SK-N-SH (cell line): Measurements from ENCODE around the gene C16orf92. TPM values are rescaled to one million over a fixed set of nuclear protein-coding genes. Genes with fewer than 3 reads are reported as not detected.

Experiments
- CTCF ChIA-PET: fragments of 300-600, 350-600 bp; formaldehyde crosslinking; extraction: SDS; loops from one replicate; lab custom pipeline; 2021; lab: Yijun Ruan, JAX
- POLR2A ChIA-PET: fragments of 350-600 bp; sonication (Branson Sonifier 250); formaldehyde crosslinking; extraction: SDS; loops from one replicate; lab custom pipeline; 2020; ENCODE audit warnings: antibody characterized with exemption, inconsistent platforms; lab: Yijun Ruan, JAX
- DNase-seq: peaks from one replicate; pipeline ENCODE4 v3.0.0; 2012
- H2AFZ ChIP-seq: fragments of 200-600 bp; sonication (generic); 2 replicates; pipeline ENCODE4 v1.8.1; 2016; ENCODE audit warnings: antibody characterized with exemption, mild to moderate bottlenecking, low read depth
- H3F3A ChIP-seq: fragments of 200-600 bp; sonication (generic); replicated peaks from 2 replicates; pipeline ENCODE3; 2016; ENCODE audit warnings: antibody characterized with exemption, mild to moderate bottlenecking; ENCODE audit not compliant: insufficient read depth
- H3K27ac ChIP-seq, 2 experiments: fragments of 200-500 bp in 1 of 2; fragments of 200-600 bp in 1 of 2; sonication (Bioruptor generic) in 1 of 2; sonication (generic), shearing (Covaris generic) in 1 of 2; 2 replicates each; pipeline versions ENCODE4 v1.5.1 to v1.6.1; 2014 to 2016; ENCODE audit warnings: low read depth in 2 of 2, inconsistent platforms in 1 of 2, low read length in 1 of 2, mild to moderate bottlenecking in 1 of 2, mixed read lengths in 1 of 2
- H3K27me3 ChIP-seq: fragments of 200-600 bp; sonication (generic), shearing (Covaris generic); 2 replicates; pipeline ENCODE4 v1.6.1; 2016; ENCODE audit warnings: mixed run types; ENCODE audit not compliant: insufficient read depth
- H3K36me3 ChIP-seq, 2 experiments: fragments of 200-500 bp in 1 of 2; fragments of 200-600 bp in 1 of 2; sonication (Bioruptor generic) in 1 of 2; sonication (generic) in 1 of 2; replicated peaks in 1 of 2; 2 replicates each; pipeline versions ENCODE3 to v1.5.1; 2014 to 2016; ENCODE audit warnings: low read length in 1 of 2, mild to moderate bottlenecking in 1 of 2; ENCODE audit not compliant: insufficient read depth in 2 of 2, control insufficient read depth in 1 of 2
- H3K4me1 ChIP-seq, 2 experiments: fragments of 200-500 bp in 1 of 2; fragments of 200-600 bp in 1 of 2; sonication (Bioruptor generic) in 1 of 2; sonication (generic), shearing (Covaris generic) in 1 of 2; 2 replicates each; pipeline versions ENCODE4 v1.5.1 to v1.6.1; 2014 to 2016; ENCODE audit warnings: low read depth in 1 of 2, low read length in 1 of 2, mixed run types in 1 of 2; ENCODE audit not compliant: insufficient read depth in 2 of 2, control insufficient read depth in 1 of 2
- H3K4me2 ChIP-seq: fragments of 200-600 bp; sonication (generic), shearing (Covaris generic); 2 replicates; pipeline ENCODE4 v1.6.1; 2017; ENCODE audit warnings: mixed run types
- H3K4me3 ChIP-seq, 2 experiments: fragments of 200-500 bp in 1 of 2; fragments of 200-600 bp in 1 of 2; sonication (Bioruptor generic) in 1 of 2; sonication (generic), shearing (Covaris generic) in 1 of 2; 2 replicates each; pipeline versions ENCODE4 v1.5.1 to v1.8.1; 2014 to 2016; ENCODE audit warnings: low read depth in 2 of 2, inconsistent platforms in 1 of 2, low read length in 1 of 2, mild to moderate bottlenecking in 1 of 2, mixed read lengths in 1 of 2, moderate library complexity in 1 of 2
- H3K79me2 ChIP-seq: fragments of 200-600 bp; sonication (generic); 2 replicates; pipeline ENCODE4 v1.8.1; 2017; ENCODE audit warnings: mild to moderate bottlenecking; ENCODE audit not compliant: insufficient read depth
- H3K9ac ChIP-seq: fragments of 200-600 bp; sonication (generic); 2 replicates; pipeline ENCODE4 v1.6.1; 2017; ENCODE audit warnings: mixed run types
- H3K9me2 ChIP-seq: fragments of 200-600 bp; sonication (generic); 2 replicates; pipeline ENCODE4 v1.6.1; 2017; ENCODE audit warnings: mixed run types
- H3K9me3 ChIP-seq: fragments of 200-600 bp; sonication (generic); 2 replicates; pipeline ENCODE4 v1.6.1; 2017; ENCODE audit warnings: mixed run types, mild to moderate bottlenecking, moderate library complexity
- H4K20me1 ChIP-seq: fragments of 200-600 bp; sonication (generic); 2 replicates; pipeline ENCODE4 v1.6.1; 2017; ENCODE audit warnings: mild to moderate bottlenecking, mixed run types; ENCODE audit not compliant: insufficient read depth
- CHD2 ChIP-seq: fragments of 150-350 bp; IDR thresholded peaks from 2 replicates; pipeline ENCODE4 v1.6.1; 2018; ENCODE audit warnings: low read length; ENCODE audit not compliant: partially characterized antibody
- CTCF ChIP-seq: fragments of 200-600 bp; sonication (generic); IDR thresholded peaks from 2 replicates; pipeline ENCODE4 v1.6.1; 2017; ENCODE audit warnings: antibody characterized with exemption, mild to moderate bottlenecking, moderate library complexity
- EP300 ChIP-seq, 2 experiments: IDR thresholded peaks; 2 replicates each; pipeline versions ENCODE4 v1.4.0 to v1.6.1; 2012; ENCODE audit warnings: borderline replicate concordance in 1 of 2, low read depth in 1 of 2, low read length in 1 of 2
- IRF3 ChIP-seq: fragments of 150-350 bp; IDR thresholded peaks from 2 replicates; pipeline ENCODE4 v1.6.1; 2016; ENCODE audit warnings: mild to moderate bottlenecking, low read depth, low read length
- MXI1 ChIP-seq: IDR thresholded peaks from 2 replicates; pipeline ENCODE4 v1.6.1; 2012; ENCODE audit warnings: mild to moderate bottlenecking, low read depth, low read length, improper control_type of control experiment
- PBX3 ChIP-seq: IDR thresholded peaks from 2 replicates; pipeline ENCODE4; 2012
- RAD21 ChIP-seq: IDR thresholded peaks from 2 replicates; pipeline ENCODE4 v1.6.1; 2012; ENCODE audit warnings: mild to moderate bottlenecking, low read length
- SMC3 ChIP-seq: IDR thresholded peaks from 2 replicates; pipeline ENCODE4 v1.6.1; 2012; ENCODE audit warnings: low read depth, low read length, improper control_type of control experiment
- TCF12 ChIP-seq: IDR thresholded peaks from 2 replicates; pipeline ENCODE4 v1.4.0; 2012
- USF1 ChIP-seq: IDR thresholded peaks from 2 replicates; pipeline ENCODE4 v1.4.0; 2012; ENCODE audit warnings: low read depth, borderline replicate concordance
- WGBS: methylation state at CpG from one replicate; pipeline ENCODE4 v1.1.6; 2017; ENCODE audit warnings: low lambda C conversion rate; 5-methylcytosine and 5-hydroxymethylcytosine counted together
- polyA plus RNA-seq, 3 experiments: library from polyadenylated mRNA; depleted of rRNA; stranded (reverse); fragments of >200 nt; gene quantifications; 2 replicates each; pipeline ENCODE4 v1.2.3, GENCODE V29; 2012

Gene C16orf92
- polyA plus RNA-seq, 1 of the 3 experiments (the other 2 are of a cell fraction) = not detected

- H3K9me2 ChIP-seq = no peaks in the 10 kb centered on the region
- CTCF ChIA-PET = interaction anchor here (0.7 to 4.0 kb wide), 12 partner anchors 8 to 71 kb away, joined by 3 to 30 read pairs (median 4); partner anchors contain the start of genes TBX6 and TLCD3B
- WGBS = 22% methylated on average over 5 of the region's 5 CpGs
These were observed 18.8 kb downstream of the C16orf92 start for GRCh38 chr16:30041841-30042240.

More at GRCh38 chr16:30041841-30042240, 18.8 kb downstream of the C16orf92 start:
- Histone ChIP-seq H4K20me1 (no peaks in the 10 kb centered on the region), H3K27ac (no peak overlapping the region), H3K4me2 (no peak overlapping the region), H3K4me3 (no peak overlapping the region), H3K9ac (no peak overlapping the region), H3K27me3 (no peaks in the 10 kb centered on the region), H3K9me3 (no peaks in the 10 kb centered on the region), H3K36me3 (no peaks in the 10 kb centered on the region), H3F3A (no peaks in the 10 kb centered on the region), H2AFZ (no peak overlapping the region), H3K4me1 (no peaks in the 10 kb centered on the region), H3K79me2 (no peaks in the 10 kb centered on the region)
- POLR2A ChIA-PET = interaction anchor here (1.3 kb wide), 1 partner anchor 11 kb away, joined by 5 read pairs; a partner anchor contains a TSS
- no peak for DNase-seq
- peak; percentile 71 for TF ChIP-seq RAD21
- TF ChIP-seq CHD2 = no peak
- TF ChIP-seq CTCF = peak; percentile 69
- no peak for TF ChIP-seq PBX3
- no peak for TF ChIP-seq USF1
- no peak for TF ChIP-seq TCF12
- TF ChIP-seq EP300 (IDR thresholded peaks at IDR 0.05; ENCODE audit: borderline replicate concordance in 1 of 2, low read depth in 1 of 2, low read length in 1 of 2) = no peak
- no peak for TF ChIP-seq IRF3
- 0 out of 2 replicates have a peak, but pooled peaks have one; percentile 8 for TF ChIP-seq SMC3
- no peak for TF ChIP-seq MXI1
